Stimulated activated CD8-positive, alpha-beta memory T cell treated with anti-CD3 and anti-CD28 coated beads, Interleukin-15, amount 100 ng/mL, for 1 hour (primary cell): Measurements from ENCODE around the gene DECR2.
A peak's percentile ranks its signal among the peaks of the same experiment; 100 is the strongest.
"Not testable (repeated sequence)": the region's sequence is repeated elsewhere in the genome, so short reads cannot be mapped to it uniquely, and the experiment has no call there.

Experiments
- DNase-seq: peaks from one replicate; pipeline ENCODE4 v3.0.0-alpha.2; 2020; ENCODE audit warnings: low read depth

DECR2 gene, protein sequence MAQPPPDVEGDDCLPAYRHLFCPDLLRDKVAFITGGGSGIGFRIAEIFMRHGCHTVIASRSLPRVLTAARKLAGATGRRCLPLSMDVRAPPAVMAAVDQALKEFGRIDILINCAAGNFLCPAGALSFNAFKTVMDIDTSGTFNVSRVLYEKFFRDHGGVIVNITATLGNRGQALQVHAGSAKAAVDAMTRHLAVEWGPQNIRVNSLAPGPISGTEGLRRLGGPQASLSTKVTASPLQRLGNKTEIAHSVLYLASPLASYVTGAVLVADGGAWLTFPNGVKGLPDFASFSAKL

GRCh38 chr16:401468-402348, at the start of gene DECR2:
Gene DECR2 (plus strand): TSS chr16:401885. CDS start chr16:401964, 79 bp downstream.
- DNase-seq, result peak; percentile 99

DNA sequence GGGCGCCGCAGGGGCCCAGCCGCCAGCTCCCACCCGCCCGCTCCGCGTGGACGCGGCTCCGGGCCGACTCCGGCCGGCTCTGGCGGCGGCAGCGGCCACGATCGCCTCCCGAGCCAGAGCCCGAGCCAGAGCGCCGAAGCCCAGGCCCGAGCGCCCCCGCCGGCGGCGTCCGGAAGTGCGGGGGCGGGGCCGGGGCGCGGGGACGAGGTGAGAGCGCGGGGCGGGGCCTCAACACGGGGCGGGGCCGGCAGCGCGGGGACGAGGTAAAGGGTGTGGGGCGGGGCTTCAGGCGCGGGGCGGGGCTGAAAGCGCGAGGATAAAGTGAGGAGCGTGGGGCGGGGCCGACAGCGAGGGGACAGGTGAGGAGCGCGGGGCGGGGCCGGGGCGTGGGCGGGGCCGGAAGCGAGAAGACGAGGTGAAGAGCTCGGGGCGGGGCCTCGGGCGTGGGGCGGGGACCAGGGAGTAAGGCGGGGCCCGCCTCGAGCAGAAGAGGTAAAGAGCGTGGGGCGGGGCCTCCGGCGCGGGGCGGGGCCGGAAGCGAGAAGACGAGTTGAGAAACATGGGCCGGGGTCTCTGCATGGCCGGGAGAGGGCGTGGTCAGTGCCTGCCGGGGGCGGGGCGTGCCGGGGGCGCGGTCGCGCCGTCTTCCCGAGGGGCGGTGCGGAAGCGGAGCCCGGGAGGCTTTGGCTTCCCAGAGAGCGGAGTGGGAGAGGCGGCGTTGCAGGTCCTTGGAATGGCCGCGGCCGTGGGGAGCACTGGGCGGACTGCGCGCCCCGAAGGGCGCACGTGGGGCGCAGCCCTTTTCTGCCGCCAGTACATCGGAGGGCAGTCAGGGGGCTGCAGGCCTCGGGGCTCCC, 48.9 kb upstream of the DECR2 start, which contains the start of gene AXIN1:
Gene AXIN1, minus strand, starts transcription at position 177 of the 857 bp plus-strand sequence. CDS start 5,698 bp downstream, outside the sequence.
- DNase-seq, result peak; percentile 100

GRCh38 chr16:353404-354290, 48.0 kb upstream of the DECR2 start:
- DNase-seq, result no peak

GRCh38 chr16:354291-354881, 47.3 kb upstream of the DECR2 start:
- DNase-seq, result no peak

DNA sequence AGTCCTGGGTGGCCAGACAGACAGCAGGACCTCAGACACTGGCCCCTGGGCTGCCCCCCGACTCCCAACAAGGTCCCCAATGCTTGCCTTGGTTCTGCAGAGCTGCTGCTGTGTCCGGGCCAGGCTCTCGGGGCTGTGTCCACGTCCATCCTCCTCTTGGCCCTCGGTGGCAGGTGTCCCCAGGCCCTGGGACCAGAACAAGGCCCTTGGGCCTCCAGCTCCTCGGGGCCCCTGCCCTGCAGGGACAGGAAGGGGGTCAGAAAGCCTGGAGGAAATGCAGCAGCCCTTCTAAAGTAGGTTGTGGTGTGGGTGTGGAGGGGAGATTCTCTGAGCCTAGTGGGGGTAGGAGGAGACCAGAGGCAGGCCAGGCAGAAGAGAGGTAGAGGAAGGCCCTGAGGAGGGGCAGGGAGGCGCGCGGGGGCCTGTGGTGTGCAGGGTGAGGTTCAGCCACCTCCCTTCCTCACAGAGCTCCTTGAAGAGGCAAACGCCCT, 46.7 kb upstream of the DECR2 start:
- peak; percentile 32 for DNase-seq

DNA sequence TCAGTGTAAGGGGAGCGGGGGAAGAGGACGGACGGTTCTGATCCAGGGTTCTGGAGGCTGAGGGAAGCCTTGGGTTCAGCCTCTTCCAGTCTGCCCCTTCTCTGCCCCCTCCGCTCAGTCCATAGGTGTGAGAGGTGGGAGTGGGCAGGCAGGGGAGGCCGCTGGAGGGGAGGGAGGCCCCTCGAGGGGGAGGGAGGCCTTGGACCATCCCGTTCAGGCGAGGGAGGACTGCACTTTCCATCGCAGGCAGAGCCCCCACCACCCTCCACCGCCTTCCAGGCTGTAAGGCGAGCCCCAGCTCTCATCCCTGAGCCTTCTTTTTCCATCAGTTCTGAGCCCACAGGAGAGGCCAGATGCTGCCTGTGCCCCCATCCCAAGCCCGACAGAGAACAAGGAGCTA, 44.9 kb upstream of the DECR2 start:
- no peak for DNase-seq

DNA sequence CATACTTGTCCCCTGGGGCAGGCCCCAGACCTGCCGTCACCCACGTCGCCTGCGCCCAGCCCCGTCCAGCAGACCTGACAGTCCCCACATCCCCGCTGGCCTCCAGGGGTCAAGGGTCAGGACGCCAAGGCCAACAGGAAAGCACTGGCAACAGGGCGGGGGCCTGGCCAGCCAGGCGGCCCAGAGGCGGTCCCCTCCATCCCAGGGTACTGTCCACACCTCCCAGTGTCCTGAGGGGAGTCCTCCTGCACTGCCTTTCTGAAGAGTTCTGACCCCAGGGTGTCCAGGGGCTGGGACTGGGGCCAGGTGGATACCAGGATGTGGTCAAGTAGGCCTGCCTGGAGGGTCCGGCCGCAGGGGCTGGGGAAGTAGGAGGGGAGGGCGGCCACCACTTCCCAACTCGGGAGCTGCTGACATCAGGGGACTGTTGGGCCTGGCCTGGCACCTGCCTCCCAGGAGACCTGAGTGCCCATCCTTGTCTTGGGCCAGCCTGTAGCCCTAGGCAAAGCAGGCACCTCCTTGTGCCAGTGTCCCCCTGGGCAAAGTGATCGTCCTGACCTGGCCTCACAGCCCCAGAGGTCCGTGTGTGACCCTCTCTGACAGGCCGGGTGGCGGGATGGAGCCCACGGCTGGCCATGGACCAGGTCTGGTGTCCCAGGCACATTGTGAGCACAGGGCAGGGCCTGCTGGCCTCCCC, 42.5 kb upstream of the DECR2 start:
- no peak for DNase-seq

- DNase-seq, result no peak
These were observed 41.6 kb upstream of the DECR2 start for GRCh38 chr16:359871-360697.

DNA sequence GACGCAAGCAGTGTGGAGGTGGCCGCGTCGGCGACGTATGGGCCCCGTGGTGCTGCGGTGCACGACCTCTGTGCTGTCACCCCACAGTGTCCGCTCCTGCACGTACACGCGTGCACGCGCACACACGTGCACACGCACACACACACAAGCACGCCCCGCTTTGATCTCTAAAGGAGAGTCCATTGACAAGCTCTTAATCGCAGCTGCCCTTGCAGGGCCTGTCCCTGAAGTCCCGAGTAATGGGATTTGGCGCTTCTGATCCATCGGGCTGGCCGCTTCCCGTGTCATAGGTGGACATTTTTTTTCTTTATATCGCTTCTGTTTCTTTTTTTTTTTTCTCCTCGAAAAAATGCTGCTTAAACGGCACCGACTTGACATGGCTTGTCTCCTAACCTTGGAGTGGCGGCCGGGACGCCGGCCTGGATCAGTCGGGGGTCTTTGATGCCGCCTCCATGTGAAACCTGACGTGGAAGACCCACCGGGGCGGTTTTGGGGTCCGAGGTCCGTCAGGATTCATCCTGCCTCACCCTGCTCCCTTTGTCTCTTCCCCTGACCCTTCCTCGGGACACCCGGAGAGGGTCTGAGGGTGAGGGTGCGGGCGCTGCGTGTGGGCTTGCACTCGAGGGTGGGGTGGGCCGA, 40.9 kb upstream of the DECR2 start:
- no peak for DNase-seq

DNA sequence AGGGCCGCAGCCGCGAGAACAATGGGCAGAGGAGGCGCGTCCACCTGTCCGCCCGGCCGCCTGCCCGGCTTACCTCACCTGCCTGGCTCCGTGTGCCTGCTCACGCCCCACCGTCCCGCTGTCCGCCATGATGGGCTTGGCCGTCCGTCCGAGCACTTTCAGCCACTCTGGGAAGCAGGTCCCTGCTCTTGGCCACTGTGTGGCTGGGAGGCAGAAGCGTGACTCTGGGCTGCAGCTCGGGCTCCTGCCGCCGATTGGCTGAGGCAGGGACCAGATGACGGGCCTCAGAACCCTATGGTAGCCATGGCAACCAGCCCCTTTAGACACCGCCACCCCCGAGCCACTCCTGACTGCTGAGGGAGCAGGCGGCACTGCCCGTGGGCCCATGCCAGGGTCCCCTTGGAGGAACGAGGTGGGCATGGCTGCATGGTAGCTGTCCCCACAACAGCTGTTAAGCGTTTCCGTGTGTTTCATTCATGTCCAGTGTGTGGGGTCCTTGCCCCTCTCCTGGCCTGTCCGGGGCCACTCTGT, 40.3 kb upstream of the DECR2 start:
- no peak for DNase-seq

GRCh38 chr16:361872-362701, 39.6 kb upstream of the DECR2 start:
- peak; percentile 55 for DNase-seq

GRCh38 chr16:362702-362999, 39.0 kb upstream of the DECR2 start:
- DNase-seq, result not testable (repeated sequence)

DNA sequence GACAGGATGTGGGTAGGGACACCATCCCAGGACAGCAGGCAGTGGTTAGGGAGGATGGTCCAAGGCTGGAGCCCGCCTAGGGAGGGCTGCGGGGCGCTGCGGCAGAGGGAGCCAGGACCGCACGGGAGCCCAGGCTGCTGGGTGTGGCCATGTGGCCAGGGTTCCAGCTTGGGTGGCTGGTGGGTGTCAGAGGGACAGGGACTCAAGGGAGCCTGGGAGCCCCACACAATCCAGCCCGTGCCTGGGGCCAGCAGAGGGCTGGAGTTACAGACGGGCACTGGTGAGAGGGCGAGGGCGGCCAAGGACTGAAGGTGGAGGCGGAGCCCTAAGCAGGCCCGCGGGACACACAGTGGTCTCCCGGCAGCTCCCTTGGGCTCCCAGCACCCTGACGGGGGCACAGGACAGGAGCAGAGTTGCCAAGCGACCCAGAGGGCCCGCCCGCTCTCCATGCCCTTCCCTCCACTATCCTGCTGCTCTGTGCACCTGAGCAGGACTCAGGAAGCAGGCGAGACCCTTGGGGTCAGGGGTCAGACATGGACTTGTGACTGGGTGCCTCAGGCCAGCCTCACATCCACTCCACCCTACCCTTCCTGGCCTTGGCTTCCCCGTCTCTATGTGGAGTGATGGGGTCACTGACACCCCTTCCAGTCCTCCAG, 38.4 kb upstream of the DECR2 start:
- no peak for DNase-seq

GRCh38 chr16:363766-364490, 37.8 kb upstream of the DECR2 start:
- no peak for DNase-seq

DNA sequence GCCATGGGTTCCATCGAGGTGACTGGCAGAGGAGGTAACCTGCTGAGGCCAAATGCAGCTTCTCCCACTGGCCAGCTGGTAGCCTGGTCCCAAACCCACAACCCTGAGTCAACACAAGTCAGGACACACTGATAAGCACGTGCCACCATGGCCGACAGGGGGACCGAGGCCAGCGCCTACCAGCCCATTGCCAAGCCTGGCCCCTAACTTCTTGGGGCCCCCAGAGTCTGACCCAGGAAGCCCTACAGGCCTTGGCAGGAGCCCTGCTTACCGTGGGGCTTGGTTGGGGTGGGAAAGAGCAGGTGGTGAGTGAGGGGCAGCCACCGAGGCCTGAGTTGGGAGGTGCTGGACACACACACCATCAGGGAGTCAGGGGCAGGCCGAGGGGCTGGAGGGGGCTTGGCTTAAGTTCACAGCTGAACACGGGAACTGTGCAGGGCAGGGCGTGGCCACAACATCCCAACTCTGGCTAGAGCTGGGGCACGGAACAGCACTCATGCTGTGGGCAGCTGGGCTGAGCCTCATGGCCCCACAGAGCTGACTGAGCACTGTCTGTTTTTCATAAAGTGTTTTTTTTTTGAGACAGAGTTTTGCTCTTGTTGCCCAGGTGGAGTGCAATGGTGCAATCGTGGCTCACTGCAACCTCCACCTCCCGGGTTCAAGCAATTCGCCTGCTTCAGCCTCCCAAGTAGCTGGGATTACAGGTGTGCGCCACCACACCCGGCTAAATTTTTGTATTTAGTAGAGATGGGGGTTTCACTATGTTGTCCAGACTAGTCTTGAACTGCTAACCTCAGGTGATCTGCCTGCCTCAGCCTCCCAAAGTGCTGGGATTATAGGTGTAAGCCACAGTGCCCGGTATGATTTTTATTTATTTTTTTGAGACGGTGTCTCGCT, 36.8 kb upstream of the DECR2 start:
- DNase-seq, result no peak
